ENCODE results near the gene NKG7.

Gene NKG7

DNA sequence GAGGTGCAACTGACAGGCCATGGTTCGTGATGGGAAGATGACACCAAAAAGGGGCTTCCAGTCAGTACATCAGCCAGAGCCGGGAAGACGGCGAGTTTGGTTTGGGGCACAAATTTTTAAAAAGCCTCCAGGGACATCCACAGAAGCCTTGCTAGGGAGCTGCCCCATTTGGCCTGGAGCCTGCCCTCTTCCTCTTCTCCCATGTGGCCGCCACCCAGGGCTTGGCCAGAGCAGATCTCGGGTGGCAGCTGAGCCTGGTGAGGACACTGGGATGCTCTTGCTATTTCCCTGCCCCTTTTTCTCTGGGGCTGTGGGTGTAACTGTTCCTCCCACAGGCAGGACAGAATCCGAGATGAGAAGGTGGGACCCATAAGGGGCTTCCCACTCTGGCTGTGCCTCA is 14.5 kb downstream of the NKG7 start:
- DNase-seq = no peak

- DNase-seq = no peak
Measured at GRCh38 chr19:51356159-51356801, 16.2 kb downstream of the NKG7 start.

DNA sequence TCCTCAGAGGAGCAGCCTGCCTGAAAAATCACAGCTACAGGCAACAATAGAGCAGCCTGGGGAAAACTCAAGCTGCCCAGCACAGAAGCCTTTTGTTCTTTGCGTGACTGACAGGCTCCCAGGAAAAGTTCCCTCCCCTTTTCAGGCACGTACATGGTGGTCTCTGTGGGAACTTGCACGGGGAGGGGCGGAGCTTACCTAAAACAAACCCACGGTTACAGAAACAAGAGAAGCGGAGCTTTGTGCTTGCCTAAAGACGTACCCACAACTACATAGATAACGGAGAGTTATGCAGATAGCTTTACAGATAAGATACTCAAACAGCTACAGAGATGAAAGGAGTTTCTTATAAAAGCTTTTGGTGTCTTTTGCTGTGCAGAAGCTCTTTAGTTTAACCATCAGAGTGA is 17.7 kb downstream of the NKG7 start:
- peak; percentile 3 for DNase-seq

DNA sequence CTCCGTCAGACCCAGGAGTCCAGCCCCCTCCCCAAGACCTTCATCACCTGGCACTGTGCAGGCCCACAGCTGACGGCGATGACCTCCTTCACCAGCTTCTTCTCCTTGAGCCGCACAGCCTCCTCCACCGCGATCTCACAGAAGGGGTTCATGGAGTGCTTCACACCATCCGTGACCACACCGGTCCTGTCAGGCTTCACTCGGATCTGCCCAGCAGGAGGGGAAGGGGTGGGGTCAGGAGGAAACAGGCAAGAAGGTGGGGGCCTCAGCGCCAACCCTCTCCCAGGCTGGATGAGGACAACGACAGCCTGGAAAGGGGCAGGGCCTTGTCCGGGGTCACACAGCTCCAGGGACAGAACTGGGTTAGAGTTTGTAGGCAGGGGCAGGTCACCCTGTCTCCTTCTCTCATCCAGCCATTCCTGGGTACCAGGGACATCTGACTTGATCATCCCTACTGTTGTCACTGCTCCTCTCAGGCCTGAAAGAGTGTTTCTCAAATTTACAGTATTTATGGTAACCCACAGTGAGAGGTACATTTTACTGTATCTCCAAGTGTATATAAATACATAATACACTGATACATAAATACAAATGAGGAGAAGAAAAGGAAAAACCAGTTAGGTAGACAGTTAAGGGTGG is 18.2 kb downstream of the NKG7 start:
- DNase-seq = no peak

DNA sequence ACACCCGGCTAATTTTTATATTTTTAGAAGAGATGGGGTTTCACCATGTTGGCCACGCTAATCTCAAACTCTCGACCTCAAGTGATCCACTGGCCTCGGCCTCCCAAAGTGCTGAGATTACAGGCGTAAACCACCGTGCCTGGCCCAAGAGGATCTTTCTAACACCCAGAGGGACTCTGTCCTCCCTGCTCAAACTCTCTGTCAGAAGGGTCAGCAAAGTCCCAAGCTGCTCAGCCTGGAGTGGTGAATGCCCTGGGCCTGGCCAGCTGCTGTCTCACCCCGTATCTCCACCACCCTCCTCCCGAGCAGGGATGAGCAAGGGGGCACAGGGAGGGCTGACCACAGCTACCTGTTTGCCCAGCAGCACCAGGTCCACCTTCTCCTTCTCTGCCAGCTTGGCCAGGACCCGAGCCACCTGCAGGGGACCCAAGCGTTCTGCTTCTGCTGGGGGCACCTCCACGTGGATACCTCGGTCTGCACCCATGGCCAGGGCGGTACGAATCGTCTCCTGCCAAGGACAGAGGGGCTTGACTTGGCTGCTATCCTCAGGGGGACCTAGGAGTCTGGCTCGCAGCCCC is 19.6 kb downstream of the NKG7 start:
- no peak for DNase-seq

DNA sequence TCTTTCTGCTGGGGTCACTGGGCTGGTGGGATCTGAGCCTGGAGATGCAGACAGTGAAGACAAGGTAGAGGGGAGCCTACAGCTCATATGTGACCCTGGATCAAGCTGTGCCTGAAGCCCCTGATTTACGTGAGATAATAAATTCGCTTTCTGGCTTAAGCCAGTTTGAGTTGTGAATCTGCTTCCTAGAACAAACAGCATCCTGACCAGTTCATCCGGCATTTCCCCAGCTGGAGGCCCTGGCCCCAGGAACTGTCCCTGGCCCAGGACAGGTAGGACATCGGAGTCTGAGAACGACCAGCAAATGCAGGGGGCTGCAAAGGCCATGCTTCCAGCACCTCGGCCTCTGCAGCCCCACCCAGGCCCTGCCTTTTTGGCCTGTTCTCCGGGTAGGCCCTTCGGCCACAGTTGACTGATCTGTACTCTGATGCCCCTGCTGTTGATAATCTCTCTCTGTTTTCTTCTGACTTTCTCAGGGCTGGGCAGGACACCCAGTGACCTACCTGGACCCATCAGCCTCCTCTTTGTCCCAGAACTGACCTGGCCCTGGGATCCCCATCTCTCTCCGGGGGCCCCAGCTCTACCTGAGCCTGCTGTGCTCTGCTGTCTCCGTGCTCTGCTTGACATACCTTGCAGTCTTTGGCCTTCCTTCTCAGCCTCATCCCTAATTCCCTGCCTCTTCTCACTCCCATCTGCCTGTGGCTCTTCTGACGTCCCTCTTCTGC is 21.0 kb downstream of the NKG7 start:
- no peak for DNase-seq

GRCh38 chr19:51347209-51347928 is 25.1 kb downstream of the NKG7 start:
- no peak for DNase-seq

- no peak for DNase-seq
Measured at GRCh38 chr19:51346742-51347141, 25.7 kb downstream of the NKG7 start.

DNA sequence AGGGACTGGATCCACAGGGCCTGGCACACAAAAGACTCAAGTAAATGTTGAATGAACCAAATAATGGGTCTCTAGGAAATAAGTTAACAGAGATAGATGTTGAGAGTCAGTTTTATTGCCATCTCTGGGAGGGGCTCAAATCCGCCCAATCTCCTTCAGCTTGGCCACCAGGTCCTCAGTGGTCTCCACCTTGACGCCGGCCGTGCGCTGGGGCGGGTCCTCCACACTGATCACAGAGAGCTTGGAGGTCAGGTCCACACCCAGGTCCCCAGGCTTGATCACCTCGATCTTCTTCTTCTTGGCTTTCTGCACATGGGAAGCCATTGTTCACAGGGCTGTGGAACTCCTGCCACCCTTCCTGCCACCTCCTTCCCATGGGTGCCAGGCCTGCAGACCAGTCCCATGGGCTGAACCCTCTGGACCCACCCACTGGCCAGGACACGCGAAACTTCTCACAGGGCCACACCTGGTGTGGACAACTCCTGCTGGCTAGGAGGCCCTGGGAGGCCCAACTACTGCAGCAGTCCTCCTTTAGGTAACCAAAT is 27.3 kb downstream of the NKG7 start:
- no peak for DNase-seq

DNA sequence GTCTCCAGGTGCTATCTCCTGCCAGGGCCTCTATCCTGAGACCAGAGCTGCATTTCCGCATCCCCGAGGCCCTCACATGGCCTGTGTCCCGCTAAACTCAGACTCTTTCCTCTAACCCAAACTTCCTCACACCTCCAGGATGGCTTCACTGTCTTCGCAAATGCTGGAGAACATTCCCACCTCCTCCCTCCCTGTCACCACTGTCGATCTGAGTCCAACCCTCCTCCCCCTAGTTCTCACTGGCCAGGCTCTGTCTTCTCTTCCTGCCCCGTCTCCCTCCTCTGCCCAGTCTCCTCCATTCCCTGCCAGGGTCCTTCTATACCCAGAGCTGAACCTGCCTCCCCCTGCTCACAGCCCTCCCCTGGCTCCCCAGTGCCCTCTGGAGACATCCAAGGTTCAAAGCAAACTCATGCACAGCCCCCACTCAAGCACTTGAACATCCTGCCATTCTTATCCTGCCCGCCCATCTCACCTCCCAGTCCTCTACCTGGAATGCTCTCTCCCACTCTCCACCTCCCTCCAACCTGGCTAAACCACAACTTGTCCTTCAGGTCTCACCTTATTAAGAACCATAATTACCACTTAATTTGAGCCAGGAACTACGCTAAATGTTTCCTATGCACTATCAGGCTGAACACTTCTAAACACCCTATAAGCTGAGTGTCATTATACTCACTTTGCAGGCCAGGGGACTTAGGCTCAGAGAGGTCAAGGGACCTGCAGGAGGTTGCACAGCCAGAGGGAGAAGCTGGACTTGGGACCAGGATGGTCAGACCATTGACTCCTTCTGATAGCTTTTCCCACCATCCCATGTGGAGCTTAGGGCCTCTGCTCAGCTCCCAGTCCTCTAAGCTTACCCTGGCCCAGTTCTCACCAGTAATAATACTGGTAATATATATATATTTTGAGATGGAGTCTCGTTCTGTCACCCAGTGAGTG is 29.6 kb downstream of the NKG7 start:
- DNase-seq = no peak

- no peak for DNase-seq
Measured at GRCh38 chr19:51341976-51342580, 30.4 kb downstream of the NKG7 start, which contains the start of gene VSIG10L. Gene VSIG10L, minus strand, starts transcription at chr19:51342139. Its CDS starts 15 bp downstream, at chr19:51342124.

- no peak for DNase-seq
Measured at GRCh38 chr19:51341066-51341465, 31.4 kb downstream of the NKG7 start.

DNA sequence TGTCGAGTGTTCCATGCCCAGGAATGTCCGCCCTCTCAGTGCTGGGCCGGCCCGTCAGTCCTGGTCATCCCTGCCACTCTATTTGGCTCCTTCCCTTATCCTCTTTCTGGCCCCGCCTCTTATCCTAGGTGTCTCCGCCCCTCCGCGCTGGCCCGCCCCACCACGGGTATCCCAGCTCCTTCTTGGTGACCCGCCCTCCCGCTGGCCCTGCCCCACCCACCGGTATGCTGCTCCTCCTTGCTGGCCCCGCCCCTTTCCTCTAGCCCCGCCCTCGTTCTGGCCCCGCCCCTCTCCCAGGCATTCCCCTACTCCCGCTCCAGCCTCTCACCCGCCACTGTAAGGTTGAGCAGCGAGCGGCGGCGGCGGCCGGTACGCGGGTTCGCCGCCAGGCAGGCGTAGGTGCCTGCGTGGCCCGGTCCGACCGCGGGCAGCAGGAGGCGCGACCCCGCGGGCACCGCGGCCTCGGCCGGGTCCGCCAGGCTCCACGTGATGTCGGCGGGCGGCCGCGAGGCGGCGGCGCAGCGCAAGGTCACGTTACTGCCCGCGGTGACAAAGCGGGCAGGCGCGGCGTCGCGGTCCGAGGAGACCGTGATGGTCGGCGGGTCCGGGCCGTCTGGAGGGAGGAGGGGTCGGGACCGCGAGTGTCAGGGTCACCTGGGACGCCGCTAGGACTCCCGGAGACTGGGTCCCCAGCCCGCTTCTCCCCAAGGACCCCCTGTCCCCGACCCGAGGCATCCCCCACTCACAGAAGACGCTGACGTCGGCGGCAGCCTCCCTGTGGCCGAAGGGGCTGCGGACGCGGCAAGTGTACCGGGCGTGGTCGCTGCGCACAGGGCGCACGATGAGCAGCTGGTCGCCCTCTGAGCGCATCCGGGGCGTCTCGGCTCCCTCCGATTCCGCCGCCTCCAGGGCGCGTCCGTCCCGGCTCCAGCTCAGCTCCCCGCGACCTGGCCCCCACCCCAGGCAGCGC is 32.5 kb downstream of the NKG7 start:
- DNase-seq = peak; percentile 94

DNA sequence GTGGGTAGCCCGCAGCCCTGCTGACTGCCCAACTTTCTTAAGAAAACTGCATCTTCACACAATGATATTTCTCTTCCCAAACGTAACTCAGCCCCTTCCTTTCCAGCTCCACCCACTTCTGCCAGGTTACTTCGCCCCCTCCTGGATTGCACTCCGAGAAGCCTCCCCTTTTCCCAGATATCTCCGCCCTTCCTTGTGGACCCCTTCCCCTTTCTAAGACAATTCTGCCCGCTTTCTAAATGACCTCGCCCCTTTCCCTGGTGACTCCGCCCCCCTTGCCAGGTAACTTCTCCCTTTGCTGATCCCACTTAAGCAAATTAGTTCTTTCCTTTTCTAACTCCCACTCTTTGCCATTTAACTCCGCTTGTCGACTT is 33.2 kb downstream of the NKG7 start:
- peak; percentile 54 for DNase-seq

DNA sequence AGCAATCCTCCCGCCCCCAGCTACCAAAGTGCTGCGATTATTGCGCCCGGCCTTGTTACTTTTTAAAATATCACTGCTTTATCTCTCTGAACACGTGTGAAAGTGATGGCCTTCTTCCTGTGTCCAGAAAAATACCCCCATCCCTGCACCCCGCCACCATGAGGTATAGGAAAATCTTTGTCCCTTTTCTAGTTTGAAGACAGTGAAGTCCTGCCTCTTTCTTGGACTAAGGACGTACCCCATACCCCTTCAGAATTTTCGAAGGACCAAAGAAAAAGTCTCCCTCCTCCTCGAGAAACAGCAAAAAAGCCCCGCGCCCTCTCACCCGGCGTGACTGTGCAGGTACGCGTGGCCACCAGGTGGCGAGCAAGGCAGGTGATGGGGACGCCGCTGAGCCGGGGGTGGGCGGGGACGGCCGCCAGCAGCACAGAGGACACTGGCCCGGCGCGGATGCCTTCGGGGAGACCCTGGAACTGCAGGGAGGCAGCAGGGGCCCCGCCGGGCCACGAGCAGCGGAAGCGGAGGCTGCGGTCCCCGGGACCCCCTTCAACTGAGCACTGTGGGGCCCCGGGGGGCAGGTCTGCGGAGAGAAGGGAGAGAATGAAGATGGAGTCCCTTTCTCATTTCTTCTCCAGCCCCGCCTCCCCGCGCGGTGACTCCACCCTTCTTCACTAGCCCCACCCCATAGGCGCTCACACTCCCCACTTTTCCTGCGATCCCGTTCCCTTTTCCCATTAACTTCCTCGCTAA is 33.7 kb downstream of the NKG7 start:
- peak; percentile 84 for DNase-seq

DNA sequence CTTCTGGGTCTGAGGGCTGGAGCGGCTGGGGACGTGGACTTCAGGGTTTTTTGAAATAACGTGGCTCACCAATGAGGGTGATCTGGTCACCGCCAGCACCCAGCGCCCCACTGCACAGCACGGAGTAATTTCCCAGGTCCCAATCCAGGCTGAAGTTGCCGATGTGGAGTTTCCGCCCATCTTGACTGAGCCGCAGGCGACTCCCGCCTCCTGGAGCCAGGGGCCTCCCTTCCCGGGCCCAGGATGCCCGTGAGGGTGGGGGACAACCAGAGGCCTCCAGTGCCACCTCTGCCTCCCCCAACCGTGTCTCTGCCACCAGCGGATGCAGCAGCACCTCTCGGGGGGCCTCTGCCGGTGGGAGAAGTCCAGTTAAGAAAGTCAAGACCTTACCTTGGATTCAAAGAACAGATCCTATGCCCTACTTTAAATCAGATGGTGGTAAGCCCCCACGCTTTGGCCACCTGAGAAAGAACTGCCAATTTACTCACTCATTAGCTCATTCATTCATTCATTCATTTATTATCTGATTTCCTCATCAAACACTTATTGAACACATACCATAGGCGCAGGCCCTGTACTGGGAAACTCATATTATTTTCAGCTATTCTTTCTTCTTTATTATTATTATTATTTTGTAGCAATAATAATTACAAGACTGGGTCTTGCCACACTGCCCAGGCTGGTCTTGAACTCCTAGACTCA is 34.4 kb downstream of the NKG7 start:
- DNase-seq = no peak

DNA sequence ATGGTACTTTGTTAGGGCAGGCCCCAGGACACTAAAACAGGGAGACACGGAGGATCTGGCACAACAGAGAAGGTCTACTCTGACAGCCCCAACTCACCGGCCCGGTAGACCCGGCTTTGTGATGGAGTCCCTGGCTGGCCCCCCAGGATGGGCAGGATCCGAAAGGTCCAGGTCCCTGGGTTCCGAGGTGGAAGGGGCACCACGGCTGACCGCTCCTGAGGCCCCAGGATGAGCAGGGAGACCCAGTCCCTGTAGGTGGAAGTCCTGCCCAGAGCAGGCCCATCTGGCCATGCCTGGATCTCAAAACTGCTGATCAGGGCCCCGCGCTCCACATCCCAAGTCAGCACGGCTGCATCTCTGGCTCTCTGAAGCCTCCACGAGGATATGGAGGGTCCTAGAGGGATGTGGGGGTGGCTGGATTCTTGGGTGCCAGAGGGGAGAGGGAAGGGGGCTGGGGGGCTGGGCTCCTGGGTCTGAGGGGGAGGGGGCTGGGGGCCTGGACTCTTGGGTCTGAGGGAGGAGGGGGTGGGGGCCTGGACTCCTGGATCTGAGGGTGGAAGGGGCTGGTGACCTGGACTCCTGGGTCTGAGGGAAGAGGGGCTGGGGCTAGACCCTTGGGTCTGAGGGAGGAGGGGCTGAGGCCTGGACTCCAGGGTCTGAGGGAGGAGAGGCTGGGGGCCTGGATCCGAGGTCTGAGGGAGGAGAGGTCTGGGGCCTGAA is 35.2 kb downstream of the NKG7 start:
- no peak for DNase-seq
